Measurements from ENCODE around the gene MARCHF6.

The MARCHF6 gene

GRCh38 chr5:10329820-10330481, 23.5 kb upstream of the MARCHF6 start:
- H3K27ac ChIP-seq (ENCODE audit: low read length), result no peak overlapping the region
- H3K27me3 ChIP-seq (ENCODE audit: insufficient read depth, low read length), result peaks cover 52% of the 10 kb centered on the region
- H3K9ac ChIP-seq (ENCODE audit: low read depth, low read length), result no peak overlapping the region
- H3K36me3 ChIP-seq (ENCODE audit: insufficient read depth, low read depth, low read length), result no peaks in the 10 kb centered on the region
- no peaks in the 10 kb centered on the region for H3K4me1 ChIP-seq (ENCODE audit: insufficient read depth, low read length)
- no peak overlapping the region for H3K4me3 ChIP-seq (ENCODE audit: low read length)
- no peaks in the 10 kb centered on the region for H3K9me3 ChIP-seq (ENCODE audit: insufficient read depth, low read depth, low read length)

- Histone ChIP-seq H3K4me3 (ENCODE audit: low read length) (no peak overlapping the region), H3K9me3 (ENCODE audit: insufficient read depth, low read depth, low read length) (no peaks in the 10 kb centered on the region), H3K9ac (ENCODE audit: low read depth, low read length) (no peak overlapping the region), H3K4me1 (ENCODE audit: insufficient read depth, low read length) (no peaks in the 10 kb centered on the region), H3K36me3 (ENCODE audit: insufficient read depth, low read depth, low read length) (no peaks in the 10 kb centered on the region), H3K27ac (ENCODE audit: low read length) (no peak overlapping the region), H3K27me3 (ENCODE audit: insufficient read depth, low read length) (peaks cover 59% of the 10 kb centered on the region)
Observed at GRCh38 chr5:10330511-10331230, 22.8 kb upstream of the MARCHF6 start.

DNA sequence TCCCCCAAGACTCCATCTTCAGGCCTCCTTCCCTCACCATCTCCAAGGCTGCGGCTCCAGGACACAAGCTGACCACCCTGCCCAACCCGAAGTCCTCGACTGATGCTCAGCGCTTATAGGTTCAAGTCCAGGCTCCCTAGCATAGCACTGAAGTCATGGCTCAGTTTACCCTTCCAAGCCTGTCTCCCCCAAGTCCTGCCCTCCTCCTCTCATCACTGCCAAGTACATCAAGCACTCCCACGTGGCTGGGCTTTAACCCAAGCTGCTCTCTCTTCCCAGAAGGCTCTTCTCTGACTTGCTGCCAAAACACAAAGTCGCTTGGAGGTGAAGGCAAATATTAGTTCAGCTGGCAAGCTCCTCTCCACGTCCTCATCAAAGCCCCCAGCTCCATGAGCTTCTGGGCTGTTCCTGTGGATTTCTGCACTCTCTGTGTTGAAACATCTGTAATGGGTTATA, 22.1 kb upstream of the MARCHF6 start:
- no peak overlapping the region for H3K4me3 ChIP-seq (ENCODE audit: low read length)
- no peak overlapping the region for H3K27ac ChIP-seq (ENCODE audit: low read length)
- H3K27me3 ChIP-seq (ENCODE audit: insufficient read depth, low read length), result peaks cover 62% of the 10 kb centered on the region
- no peaks in the 10 kb centered on the region for H3K4me1 ChIP-seq (ENCODE audit: insufficient read depth, low read length)
- no peaks in the 10 kb centered on the region for H3K9me3 ChIP-seq (ENCODE audit: insufficient read depth, low read depth, low read length)
- no peaks in the 10 kb centered on the region for H3K36me3 ChIP-seq (ENCODE audit: insufficient read depth, low read depth, low read length)
- no peak overlapping the region for H3K9ac ChIP-seq (ENCODE audit: low read depth, low read length)

DNA sequence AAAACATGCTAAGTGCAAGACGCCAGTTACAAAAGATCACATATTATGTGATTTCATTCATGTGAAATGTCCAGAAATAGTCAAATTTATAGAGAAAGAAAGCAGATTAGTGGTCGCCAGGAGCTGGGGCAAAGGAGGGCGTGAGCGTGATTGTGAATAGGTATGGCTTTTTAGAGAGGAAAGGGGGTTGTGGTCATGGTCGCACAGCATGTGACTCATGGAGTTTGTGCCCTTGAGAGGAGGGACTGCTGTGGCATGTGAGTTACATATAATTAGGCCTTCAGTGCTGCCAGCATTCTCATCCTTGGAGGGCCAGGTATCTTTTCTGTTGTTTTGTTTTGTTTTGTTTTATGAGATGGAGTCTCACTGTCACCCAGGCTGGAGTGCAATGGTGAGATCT, 21.2 kb upstream of the MARCHF6 start:
- Histone ChIP-seq H3K36me3 (ENCODE audit: insufficient read depth, low read depth, low read length) (no peaks in the 10 kb centered on the region), H3K4me3 (ENCODE audit: low read length) (no peak overlapping the region), H3K9me3 (ENCODE audit: insufficient read depth, low read depth, low read length) (no peaks in the 10 kb centered on the region), H3K27me3 (ENCODE audit: insufficient read depth, low read length) (peaks cover 62% of the 10 kb centered on the region), H3K9ac (ENCODE audit: low read depth, low read length) (no peak overlapping the region), H3K27ac (ENCODE audit: low read length) (no peak overlapping the region), H3K4me1 (ENCODE audit: insufficient read depth, low read length) (no peaks in the 10 kb centered on the region)

GRCh38 chr5:10333154-10334006, 20.1 kb upstream of the MARCHF6 start:
- Histone ChIP-seq H3K4me3 (ENCODE audit: low read length) (peak overlapping the region; percentile 74), H3K27me3 (ENCODE audit: insufficient read depth, low read length) (peaks cover 62% of the 10 kb centered on the region), H3K9ac (ENCODE audit: low read depth, low read length) (peak overlapping the region; percentile 46; the same call in 1 of the 2 replicates), H3K36me3 (ENCODE audit: insufficient read depth, low read depth, low read length) (no peaks in the 10 kb centered on the region), H3K9me3 (ENCODE audit: insufficient read depth, low read depth, low read length) (no peaks in the 10 kb centered on the region), H3K27ac (ENCODE audit: low read length) (no peak overlapping the region), H3K4me1 (ENCODE audit: insufficient read depth, low read length) (no peaks in the 10 kb centered on the region)

- H3K4me3 ChIP-seq (ENCODE audit: low read length), result no peak overlapping the region
- no peak overlapping the region for H3K9ac ChIP-seq (ENCODE audit: low read depth, low read length)
- H3K9me3 ChIP-seq (ENCODE audit: insufficient read depth, low read depth, low read length), result no peaks in the 10 kb centered on the region
- no peaks in the 10 kb centered on the region for H3K36me3 ChIP-seq (ENCODE audit: insufficient read depth, low read depth, low read length)
- peaks cover 5% of the 10 kb centered on the region; the same call in 1 of the 2 replicates for H3K4me1 ChIP-seq (ENCODE audit: insufficient read depth, low read length)
- H3K27ac ChIP-seq (ENCODE audit: low read length), result no peak overlapping the region
- H3K27me3 ChIP-seq (ENCODE audit: insufficient read depth, low read length), result peaks cover 62% of the 10 kb centered on the region
Observed at GRCh38 chr5:10334831-10335230, 18.7 kb upstream of the MARCHF6 start.

DNA sequence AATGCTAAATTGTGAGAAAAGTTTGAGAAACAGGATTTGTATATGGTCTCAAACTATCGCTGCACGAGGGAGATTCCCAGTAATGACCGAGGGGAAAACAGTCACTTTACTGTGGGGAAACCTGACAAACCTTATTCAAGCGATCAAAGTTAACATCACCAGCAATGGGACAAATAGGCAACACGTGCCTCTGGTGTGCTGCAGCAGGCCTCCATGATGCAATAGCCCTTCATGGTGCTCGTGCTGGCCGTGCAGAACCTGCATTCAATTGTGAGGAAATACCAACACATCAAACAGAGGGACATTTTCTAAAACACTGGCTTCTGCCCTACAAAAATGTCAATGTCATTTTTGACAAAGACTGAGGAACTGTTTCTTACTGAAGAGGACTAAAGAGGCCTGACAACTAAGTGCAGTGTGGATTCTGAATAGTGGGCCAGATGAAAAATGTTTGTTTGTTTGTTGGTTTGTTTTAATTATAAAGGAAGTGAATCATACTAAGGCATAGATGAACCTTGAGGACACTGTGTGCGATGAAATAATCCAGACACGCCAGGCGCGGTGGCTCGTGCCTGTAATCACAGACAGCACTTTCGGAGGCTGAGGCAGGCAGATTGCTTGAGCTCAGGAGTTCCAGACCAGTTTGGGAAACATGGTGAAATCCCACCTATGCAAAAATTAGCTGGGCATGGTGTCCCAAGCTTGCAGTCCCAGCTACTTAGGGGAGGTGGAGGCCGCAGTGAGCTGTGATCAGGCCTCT, 17.6 kb upstream of the MARCHF6 start:
- H3K4me1 ChIP-seq (ENCODE audit: insufficient read depth, low read length), result peaks cover 5% of the 10 kb centered on the region; the same call in 1 of the 2 replicates
- H3K4me3 ChIP-seq (ENCODE audit: low read length), result no peak overlapping the region
- H3K27ac ChIP-seq (ENCODE audit: low read length), result no peak overlapping the region
- H3K9ac ChIP-seq (ENCODE audit: low read depth, low read length), result no peak overlapping the region
- H3K27me3 ChIP-seq (ENCODE audit: insufficient read depth, low read length), result peaks cover 51% of the 10 kb centered on the region
- no peaks in the 10 kb centered on the region for H3K36me3 ChIP-seq (ENCODE audit: insufficient read depth, low read depth, low read length)
- H3K9me3 ChIP-seq (ENCODE audit: insufficient read depth, low read depth, low read length), result no peaks in the 10 kb centered on the region

- Histone ChIP-seq H3K9ac (ENCODE audit: low read depth, low read length) (no peak overlapping the region), H3K27me3 (ENCODE audit: insufficient read depth, low read length) (peaks cover 39% of the 10 kb centered on the region), H3K4me1 (ENCODE audit: insufficient read depth, low read length) (peaks cover 5% of the 10 kb centered on the region; the same call in 1 of the 2 replicates), H3K27ac (ENCODE audit: low read length) (no peak overlapping the region), H3K9me3 (ENCODE audit: insufficient read depth, low read depth, low read length) (no peaks in the 10 kb centered on the region), H3K36me3 (ENCODE audit: insufficient read depth, low read depth, low read length) (no peaks in the 10 kb centered on the region), H3K4me3 (ENCODE audit: low read length) (no peak overlapping the region)
Observed at GRCh38 chr5:10337107-10337506, 16.4 kb upstream of the MARCHF6 start.

DNA sequence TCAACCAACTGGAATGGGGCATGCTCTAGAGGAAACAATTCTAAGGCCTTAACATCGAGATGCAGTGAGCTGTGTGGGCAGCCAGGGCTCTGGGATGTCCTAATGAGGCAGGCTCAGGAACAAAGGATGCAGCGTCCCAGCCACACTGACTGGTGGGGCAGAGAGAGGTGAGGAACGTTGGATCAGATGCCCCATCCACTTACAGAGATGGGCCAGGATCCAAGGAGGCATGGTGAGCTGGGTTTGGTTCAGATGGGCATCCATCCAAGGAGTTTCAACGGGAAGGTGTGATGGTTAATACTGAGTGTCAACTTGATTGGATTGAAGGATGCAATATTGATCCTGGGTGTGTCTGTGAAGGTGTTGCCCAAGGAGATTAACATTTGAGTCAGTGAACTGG, 15.5 kb upstream of the MARCHF6 start:
- Histone ChIP-seq H3K9me3 (ENCODE audit: insufficient read depth, low read depth, low read length) (no peaks in the 10 kb centered on the region), H3K4me3 (ENCODE audit: low read length) (no peak overlapping the region), H3K4me1 (ENCODE audit: insufficient read depth, low read length) (peaks cover 5% of the 10 kb centered on the region; the same call in 1 of the 2 replicates), H3K9ac (ENCODE audit: low read depth, low read length) (no peak overlapping the region), H3K36me3 (ENCODE audit: insufficient read depth, low read depth, low read length) (no peaks in the 10 kb centered on the region), H3K27ac (ENCODE audit: low read length) (no peak overlapping the region), H3K27me3 (ENCODE audit: insufficient read depth, low read length) (peaks cover 30% of the 10 kb centered on the region)

GRCh38 chr5:10338686-10339057, 14.8 kb upstream of the MARCHF6 start:
- Histone ChIP-seq H3K4me3 (ENCODE audit: low read length) (no peak overlapping the region), H3K27me3 (ENCODE audit: insufficient read depth, low read length) (peaks cover 23% of the 10 kb centered on the region), H3K9ac (ENCODE audit: low read depth, low read length) (no peak overlapping the region), H3K4me1 (ENCODE audit: insufficient read depth, low read length) (peaks cover 5% of the 10 kb centered on the region; the same call in 1 of the 2 replicates), H3K27ac (ENCODE audit: low read length) (no peak overlapping the region), H3K36me3 (ENCODE audit: insufficient read depth, low read depth, low read length) (no peaks in the 10 kb centered on the region), H3K9me3 (ENCODE audit: insufficient read depth, low read depth, low read length) (no peaks in the 10 kb centered on the region)

Data from iPS-20b (cell line).